GM21526 (cell line): ENCODE measurements around the gene LAPTM4A.
"Not testable (repeated sequence)": the region's sequence is repeated elsewhere in the genome, so short reads cannot be mapped to it uniquely, and the experiment has no call there.

ENCODE experiments used
- ATAC-seq: cut with Tn5 transposase; IDR thresholded peaks from one replicate; pipeline ENCODE4 v1.9.1; 2021; ENCODE audit warnings: moderate library complexity; ENCODE audit not compliant: unreplicated experiment, low FRiP score

LAPTM4A gene

DNA sequence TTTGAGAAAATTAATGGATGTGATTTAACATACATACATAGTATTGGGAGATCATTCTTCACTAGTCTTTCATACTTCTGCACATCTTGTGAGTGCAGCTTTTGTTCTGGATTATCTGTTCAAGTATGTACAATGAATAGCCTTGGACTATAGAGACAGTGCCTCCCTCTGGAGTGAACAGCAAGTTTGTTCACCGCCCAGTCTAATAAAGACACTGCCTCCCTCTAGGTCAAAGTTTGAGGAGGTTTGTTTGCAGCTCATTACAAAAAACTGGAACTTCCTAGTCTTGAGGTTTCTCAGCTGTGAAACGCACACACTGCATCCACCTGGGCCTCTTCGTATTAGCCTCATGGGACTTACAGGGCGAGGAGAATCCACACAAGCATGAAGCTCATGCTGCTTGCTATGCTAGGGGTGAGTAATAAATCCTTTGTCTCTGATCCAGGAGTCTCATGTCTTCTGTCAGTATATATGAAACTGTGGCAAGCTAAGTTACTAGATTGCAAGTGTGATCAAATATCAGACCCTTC is 26.0 kb upstream of the LAPTM4A start:
- ATAC-seq, result no peak

DNA sequence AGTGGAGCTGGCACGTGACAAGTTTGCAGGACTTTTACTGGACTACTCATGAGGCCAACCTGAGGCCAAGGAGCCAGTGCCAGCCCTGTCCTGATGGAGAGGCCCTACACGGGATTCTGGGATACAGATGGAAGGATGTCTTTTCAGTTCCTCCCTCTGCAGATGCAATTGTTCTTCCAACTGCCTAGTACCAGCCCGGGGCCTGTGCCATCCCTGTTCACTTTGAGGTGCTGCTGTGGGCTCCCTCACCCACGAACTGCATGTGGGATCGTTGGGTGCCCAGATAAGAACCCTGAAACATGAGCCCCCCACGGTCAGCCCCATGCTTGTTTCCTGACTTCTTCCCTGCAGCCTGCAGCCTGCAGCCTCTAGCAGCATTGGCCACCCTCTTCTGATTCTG is 25.3 kb upstream of the LAPTM4A start:
- ATAC-seq, result no peak

DNA sequence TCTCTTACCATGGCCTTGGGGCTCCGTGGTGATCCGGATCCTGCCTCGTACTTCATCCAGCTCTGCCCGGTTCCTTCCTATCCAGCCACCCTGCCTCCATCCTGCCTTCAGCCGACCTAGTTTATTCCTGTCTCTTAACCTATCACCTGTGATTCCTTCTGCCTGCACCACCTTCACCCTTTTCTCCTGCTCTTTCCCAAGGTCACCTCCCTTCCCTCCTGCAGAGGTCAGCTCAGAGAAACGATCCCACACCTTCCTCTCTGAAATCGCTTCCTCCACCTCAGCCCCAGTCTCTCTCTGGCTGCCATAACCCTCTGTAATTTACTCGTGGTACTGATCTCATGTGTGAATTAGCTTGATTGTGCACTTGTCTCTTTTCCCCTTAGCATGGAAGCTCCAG is 23.5 kb upstream of the LAPTM4A start:
- ATAC-seq, result no peak

DNA sequence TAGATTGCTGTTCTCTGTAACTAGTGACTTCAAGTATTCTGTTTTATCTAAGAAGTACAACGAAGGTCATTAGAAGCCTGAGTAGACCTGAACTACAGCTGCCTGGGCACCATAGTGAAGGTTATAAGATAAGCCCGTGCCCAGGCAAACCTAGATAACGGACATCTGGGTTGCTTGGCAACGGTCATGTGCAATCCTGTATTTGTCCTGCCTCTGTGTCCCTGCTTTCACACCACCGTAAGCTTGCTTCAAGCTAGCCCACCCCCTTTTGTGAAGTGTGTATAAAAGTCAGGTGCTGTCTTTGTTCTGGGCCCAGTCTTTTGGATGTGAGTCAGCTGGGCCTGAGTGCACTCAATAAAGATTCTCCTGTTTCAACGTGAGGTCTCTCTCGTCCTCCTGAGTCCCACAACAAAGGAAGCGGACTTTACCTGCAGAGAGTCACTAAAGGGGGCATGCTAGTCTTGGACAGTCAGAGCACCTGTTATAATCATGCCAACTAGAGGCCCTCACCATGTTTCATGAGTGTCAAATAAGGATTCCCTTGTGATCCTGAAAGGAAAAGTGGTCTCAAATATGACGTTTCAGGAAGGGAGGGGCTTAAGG is 22.7 kb upstream of the LAPTM4A start:
- ATAC-seq, result not testable (repeated sequence)

- no peak for ATAC-seq
Observed at GRCh38 chr2:20073460-20073859, 22.0 kb upstream of the LAPTM4A start.

DNA sequence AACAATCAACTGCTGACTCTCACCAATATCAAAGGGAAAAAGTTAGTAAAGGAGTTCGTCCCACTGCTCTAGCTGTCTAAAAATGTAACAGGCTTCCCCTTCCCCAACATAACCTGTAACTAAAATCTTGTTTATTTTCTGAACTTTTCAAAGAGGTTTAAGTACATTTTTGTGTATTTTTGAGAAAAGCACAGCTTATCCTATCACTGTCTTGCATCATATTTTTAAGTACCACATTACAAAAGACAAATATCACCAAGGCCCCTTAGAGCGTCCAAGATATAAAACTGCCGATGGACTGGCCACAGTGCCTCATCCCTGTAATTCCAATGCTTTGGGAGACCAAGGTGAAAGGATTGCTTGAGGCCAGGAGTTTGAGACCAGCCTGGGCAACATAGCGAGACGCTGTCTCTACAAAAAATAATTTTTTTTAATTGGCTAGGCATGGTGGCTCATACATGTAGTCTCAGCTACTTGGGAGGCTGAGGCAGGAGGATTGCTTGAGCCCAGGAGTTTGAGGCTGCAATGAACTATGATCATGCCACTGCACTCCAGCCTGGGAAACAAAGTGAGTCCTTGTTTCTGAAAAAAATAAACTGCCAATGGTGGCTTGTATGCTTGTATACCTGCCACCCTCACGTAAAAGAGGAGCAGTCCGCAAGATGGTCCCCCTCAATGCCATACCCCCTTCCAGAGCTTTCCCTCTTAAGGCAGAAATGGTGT is 21.2 kb upstream of the LAPTM4A start:
- ATAC-seq, result no peak

DNA sequence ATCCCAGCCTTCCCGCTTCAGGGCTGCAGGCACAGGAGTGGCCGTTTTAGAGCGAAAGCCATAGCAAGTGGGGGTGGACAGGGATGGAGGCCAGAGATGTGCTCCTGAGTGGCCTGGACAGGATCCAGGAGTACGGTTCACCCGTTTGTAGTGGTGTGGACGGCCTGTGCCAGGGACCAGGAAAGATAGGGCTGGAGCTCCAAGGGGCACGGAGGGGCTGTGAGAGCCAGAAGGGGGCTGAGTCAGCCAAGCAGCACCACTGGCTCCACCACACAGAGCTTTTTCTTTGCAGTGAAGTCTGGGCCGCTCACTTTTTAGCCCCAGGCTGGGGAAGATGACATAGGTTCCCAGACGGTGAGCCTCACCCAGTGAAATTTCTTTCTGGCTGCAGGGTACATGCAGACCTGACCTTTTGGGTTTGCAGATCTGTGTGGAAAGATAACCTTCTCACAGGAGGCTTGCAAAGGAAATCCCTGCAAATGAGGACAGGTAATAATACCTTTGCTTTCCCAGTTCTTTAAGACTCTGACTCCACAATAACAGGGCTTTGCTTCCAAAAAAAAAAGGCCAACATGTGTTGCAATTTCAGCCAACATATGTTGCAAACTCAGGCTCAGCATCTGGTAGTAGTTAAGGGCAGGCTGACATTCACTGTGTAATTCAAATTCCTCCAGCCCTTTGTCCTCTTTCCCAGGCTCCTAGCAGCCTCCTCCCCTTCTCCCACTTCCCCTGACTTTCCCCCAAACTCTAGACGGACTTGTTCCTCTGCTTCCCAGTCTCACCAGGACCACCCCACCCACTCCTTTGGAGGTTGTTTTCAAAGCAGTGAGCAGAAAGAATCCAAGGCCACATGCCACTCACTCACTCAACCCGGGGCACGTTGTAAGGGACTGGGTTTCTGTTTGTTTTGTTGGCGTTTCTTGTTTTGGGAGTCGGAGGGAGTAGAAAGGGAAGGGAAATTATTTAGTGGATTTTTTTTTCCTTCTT is 20.3 kb upstream of the LAPTM4A start:
- ATAC-seq, result no peak

- no peak for ATAC-seq
Observed at GRCh38 chr2:20069756-20070155, 18.3 kb upstream of the LAPTM4A start.

DNA sequence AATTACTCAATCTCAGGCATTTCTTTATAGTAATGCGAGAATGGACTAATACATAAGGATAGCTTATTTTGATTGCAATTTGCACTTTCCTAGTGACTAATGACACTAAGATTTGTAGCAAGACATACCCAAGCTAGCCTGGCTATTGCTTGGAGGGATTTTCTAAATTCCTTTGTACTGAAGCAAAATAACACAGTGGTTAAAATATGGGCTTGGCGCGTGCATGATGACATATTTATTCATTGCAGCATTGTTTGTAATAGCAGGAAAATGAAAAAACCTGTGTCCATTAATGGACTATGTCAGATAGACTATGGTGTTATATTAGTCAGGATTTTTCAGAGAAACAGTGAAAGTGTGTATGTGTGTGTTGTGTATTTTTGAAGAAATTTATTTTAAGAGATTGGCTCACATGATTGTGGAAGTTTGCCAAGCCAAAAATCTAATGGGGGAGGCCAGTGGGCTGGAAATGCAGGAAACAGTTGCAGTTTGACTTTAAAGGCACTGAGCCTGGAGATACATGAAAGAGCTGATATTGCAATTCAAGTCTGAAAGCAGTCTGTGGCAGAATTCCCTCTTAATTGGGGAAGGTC is 16.7 kb upstream of the LAPTM4A start:
- ATAC-seq, result no peak

DNA sequence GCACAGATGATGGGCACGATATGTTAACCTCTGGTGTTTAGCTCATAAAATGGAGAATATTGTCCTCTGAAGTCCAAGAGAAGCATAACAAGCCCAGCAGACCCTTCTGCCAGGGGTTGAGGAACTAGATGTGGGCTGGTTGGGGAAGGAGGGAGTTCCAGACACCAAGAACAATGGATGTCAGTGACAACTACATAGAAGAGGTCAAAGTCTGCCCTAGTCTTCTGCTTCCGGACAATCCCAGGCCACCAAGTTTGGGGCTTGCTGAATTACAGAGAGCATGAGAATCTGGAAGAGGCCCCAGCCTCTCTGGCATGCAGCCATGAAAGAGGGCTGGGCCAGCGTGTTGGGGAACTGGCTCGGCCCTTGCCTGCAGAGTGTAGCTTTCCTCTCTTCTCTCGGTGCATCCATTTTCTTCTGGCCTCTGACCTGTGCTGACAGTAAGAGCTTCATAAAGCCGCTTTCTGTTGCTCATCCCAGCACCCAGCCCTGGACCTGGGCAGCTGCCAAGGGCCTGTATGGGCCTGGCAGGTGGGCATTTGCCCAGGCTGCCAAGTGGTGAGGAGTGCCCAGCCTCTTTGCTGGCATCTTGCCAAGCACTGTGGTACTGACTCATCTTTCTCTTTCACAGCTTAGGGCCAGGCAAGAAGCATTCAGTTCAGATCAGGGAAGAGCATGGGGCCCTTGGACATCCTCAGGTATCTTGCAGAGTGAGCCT is 14.6 kb upstream of the LAPTM4A start:
- ATAC-seq, result no peak

DNA sequence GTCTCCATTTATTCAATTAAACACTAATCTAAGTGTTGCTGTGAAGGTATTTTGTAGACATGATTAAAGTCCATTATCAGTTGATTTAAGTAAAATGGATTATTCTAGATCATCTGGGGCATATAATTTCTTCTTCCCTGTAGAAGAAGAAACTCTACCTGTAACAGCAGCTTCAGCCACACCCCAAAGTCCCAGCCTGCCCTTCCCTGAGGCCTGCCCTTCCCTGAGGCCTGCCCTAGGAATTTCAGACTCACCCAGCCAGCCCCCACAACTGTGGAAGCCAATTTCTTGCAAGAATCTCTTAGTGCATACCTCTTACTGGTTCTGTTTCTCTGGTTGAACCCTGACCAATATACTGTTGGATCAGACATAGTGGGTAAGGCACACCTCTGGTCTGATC is 13.4 kb upstream of the LAPTM4A start:
- ATAC-seq, result no peak

- ATAC-seq, result no peak
Observed at GRCh38 chr2:20064421-20064820, 13.0 kb upstream of the LAPTM4A start.

- ATAC-seq, result no peak
Observed at GRCh38 chr2:20062615-20063545, 11.5 kb upstream of the LAPTM4A start.

- ATAC-seq, result no peak
Observed at GRCh38 chr2:20061940-20062339, 10.5 kb upstream of the LAPTM4A start.

DNA sequence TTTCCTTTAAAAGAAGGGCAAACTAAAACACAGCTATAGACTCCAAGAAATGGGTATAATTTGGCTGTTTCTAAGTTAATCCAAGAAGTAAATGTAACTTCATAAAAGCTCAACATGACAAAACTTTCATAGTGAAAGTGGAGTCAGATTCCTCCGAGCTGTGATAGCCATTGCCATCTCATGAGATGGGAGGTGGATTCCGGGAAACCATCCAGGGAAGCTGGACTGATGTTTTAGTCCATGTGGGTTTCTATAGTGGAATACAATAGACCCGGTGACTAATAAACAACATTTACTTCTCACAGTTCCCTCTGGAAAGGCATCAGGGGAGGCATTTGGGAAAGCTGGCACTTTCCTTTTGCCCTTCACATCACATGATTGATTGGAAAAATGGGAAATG is 10.0 kb upstream of the LAPTM4A start:
- no peak for ATAC-seq

DNA sequence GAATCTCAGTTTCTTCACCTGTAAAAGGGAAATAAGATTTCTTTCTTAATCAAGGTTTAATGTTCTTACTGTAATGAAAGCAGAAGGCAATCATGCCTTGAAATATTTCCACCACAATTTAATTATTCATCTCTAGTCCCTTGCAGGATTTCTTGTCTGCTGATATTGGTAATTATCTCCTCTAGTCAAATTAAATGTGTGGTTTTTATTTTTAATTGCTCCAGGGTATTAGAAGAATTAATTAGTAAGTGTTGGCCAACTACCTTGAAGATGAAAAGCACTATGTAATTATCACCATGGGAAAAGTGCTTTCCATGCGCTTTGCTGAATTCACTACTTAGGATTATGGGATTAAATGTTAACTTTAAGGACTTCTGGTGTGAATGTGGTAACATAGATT is 8.7 kb upstream of the LAPTM4A start:
- no peak for ATAC-seq

- no peak for ATAC-seq
Observed at GRCh38 chr2:20057268-20057667, 5.8 kb upstream of the LAPTM4A start.

GRCh38 chr2:20054931-20055330 is 3.5 kb upstream of the LAPTM4A start:
- no peak for ATAC-seq

- no peak for ATAC-seq
Observed at GRCh38 chr2:20054119-20054518, 2.7 kb upstream of the LAPTM4A start.
